ENCODE data around the gene CCDC3.
"Not testable (repeated sequence)": the region's sequence is repeated elsewhere in the genome, so short reads cannot be mapped to it uniquely, and the experiment has no call there.

The CCDC3 gene

DNA sequence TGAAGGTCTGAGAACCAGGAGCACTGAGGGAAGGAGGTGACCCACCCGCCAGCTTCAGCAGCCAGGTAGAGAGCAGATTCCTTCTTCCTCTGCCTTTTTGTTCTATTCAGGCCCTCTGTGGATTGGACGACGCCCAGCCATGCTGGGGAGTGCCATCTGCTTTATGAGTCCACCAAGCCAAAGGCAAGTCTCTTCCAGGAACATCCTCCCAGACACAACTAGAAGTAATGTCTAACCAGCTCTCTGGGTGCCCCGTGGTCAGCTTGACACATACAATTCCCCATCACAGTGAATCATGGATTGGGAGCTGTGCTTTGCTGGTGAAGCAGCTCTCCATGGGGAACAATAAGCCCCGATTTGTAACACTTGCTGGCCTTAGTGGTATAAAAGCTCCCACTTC, 125.2 kb downstream of the CCDC3 start:
- no peak for DNase-seq

DNA sequence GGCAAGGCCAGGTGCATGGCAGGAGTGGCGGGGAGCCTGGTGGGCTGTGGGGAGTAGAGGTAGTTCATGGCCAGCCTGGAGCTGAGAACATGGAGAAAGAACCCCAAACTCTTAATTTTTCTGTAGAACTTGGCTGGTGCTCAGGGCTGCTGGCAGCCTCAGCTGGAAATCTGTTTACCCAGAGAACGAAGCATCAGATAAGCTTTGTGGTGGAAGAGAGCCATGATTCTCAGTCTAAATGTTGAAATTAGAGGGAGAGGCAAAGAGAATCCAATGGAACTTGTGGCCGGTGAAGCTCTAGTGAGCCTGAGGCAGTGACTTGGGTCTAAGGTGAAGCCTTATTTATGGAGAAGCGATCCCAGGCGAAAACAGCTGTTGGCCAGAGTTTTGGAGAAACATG, 126.4 kb downstream of the CCDC3 start:
- DNase-seq = no peak

DNA sequence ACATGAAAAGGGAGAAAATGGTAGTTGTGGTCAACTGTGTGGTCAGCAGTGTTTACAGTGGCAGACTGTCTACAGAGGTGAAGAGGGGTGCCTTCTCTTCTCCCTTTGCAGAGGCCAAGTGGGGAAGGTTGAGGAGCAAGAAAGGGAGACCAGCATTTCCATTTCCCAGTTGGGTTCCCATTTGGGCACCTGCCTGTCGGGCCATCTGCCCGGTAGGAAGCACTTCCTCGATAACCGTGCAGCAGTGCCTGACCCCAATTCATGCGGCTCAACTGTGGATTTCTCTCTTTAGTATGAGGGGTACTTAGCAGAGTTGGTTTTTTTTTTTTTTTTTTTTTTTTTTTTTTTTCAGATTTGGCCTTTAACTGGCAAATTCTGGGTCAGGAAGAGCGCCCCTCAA, 127.0 kb downstream of the CCDC3 start:
- no peak for DNase-seq

GRCh38 chr10:12873172-12873571, 128.3 kb downstream of the CCDC3 start:
- DNase-seq = no peak

DNA sequence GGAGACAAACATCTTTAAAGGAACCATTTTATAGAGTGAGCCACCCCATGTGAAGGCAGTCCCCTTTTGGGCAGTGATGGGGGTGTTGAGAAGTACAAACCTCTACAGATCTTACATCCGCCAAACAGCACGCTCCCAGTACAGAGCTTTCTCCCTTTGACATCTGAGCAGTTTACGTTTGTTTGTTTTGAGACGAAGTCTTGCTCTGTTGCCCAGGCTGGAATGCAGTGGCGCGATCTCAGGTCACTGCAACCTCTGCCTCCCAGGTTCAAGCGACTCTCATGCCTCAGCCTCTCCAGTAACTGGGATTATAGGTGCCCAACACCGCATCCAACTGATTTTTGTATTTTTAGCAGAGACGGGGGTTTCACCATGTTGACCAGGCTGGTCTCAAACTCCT, 128.9 kb downstream of the CCDC3 start:
- no peak for DNase-seq

- no peak for DNase-seq
Observed at GRCh38 chr10:12869427-12869826, 132.1 kb downstream of the CCDC3 start.

- no peak for DNase-seq
Observed at GRCh38 chr10:12868229-12868628, 133.3 kb downstream of the CCDC3 start.

- not testable (repeated sequence) for DNase-seq
Observed at GRCh38 chr10:12865515-12865914, 136.0 kb downstream of the CCDC3 start.

GRCh38 chr10:12862459-12862858, 139.1 kb downstream of the CCDC3 start:
- no peak for DNase-seq

DNA sequence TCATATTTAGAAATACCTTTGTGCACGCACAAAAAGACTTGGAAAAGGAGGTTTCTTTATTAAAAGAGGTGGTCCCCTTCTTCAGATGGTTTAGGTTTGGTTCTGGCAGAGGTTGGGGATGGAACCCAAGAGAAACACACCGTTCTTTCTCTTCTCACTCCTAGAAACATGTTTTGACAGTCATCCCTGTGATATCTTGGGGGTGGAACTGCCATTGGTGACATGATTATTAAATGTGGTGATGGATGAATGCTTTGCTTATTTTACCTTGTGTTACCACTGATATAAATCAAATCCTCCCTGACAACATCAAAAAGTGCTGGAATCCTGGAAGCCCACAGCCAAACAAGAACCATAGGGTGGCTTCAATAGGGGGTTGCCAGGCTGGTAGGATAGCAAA, 146.5 kb downstream of the CCDC3 start:
- no peak for DNase-seq

DNA sequence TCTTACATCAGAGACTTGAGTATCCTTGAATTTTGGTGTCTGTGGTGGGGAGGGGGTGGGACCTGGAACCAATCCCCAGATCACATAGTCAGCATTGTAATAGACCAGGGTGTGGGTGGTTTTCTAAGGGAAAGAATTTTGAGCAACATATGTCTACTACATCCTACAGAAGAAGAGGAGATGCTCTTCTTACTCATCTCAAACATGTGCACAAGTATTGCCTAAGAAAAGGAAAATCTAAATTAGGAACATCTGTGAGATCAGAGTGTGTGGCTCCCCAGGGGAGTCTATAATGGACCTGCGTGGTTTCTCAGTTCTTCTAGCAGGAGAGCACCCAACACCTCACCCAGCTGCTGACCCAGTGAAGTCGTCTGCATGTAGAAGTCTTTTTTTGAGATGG, 148.8 kb downstream of the CCDC3 start:
- DNase-seq = no peak

DNA sequence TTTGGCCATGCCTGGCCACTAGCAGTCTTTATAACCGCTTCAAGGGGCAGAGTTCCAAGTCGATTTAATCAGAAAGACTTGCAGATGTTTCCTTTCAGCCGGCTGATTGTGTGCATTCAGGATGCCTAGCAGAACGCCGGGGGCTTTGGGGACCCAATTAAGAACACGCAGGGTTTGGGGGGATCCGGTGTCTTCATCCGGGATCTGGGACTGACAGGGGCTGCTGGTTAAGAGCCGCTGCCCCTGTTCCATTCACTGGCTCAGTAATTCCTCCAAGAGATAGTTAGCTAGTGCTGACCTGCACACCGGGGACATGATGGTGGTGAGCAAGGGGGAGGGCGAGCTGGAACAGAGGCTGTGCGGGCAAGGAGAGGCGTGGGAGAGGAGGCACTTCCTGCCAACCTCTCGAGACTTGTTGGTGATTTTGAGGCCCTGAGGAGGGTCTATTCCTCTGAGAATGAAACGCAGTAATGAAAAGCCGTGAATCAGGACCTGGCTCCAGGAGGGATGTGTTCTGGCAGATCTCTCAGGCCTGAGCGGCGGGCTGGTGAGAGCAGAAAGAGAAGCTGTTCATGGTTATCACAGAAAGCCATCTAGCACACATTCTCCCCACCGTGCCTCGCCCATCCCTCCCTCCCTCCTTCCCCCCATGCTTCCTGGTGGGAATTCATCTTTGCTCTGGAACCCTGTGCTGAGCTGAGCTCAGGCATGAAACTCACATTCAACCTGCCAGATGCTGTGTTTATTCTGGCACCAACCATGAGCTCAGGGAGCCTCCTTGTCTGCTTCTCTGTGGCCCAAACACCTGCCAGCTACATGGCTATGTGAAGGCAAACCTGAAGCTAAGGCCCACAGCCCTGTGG, 152.0 kb downstream of the CCDC3 start:
- peak; percentile 70 for DNase-seq

DNA sequence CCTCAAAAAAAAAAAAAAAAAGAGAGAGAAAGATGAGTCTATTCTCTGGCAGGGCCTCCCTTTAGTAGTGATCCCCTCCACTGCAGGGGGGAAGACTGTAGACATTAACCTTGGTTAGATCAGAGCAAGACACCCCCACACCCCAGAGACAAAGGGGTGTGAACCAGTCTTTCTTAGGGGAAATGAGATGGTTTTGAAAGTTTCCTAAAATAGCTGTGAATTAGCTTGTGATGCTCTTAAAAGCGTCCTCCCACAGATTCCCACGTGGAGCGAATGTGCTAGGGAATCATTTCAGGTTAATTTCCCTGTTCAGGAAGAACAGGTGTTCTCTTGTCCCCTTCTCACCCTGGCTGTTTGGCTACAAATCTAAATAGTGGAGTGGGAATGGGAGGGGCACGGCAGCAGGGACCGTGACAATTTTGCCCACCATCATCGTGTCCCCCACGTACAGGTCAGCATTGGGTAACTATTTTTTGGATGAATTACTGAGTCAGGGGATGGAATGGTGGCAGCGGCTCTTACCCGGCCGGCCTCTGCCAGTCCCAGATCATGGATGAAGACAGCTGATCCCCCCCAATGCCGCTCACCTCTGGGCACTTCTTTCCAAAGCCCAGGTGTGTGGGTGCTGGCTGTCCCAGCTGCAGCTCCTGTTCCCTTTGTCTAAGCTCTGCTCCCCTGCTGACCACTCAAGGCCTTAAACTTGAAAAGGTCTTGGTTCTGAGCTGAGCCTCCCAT, 152.9 kb downstream of the CCDC3 start:
- DNase-seq = no peak

- DNase-seq = peak; percentile 38
Observed at GRCh38 chr10:12847361-12847975, 154.0 kb downstream of the CCDC3 start.

- DNase-seq = no peak
Observed at GRCh38 chr10:12846718-12847117, 154.8 kb downstream of the CCDC3 start.

Measured in hematopoietic multipotent progenitor cell treated with erythropoietin and hydrocortisone succinate and interleukin-3 and kit ligand, for 4 days (in vitro differentiated cells).